ENCODE measurements around the gene TMPRSS4.

GRCh38 chr11:118133816-118134215 lies 56.9 kb downstream of the TMPRSS4 start:
- TF ChIP-seq CTCF (IDR thresholded peaks at IDR 0.05; ENCODE audit: low read depth, low read length) (no peak), EZH2phosphoT487 (IDR thresholded peaks at IDR 0.05; ENCODE audit: low read depth) (no peak)

Data from OCI-LY3 (cell line).